GM18909 (cell line): Measurements from ENCODE around the gene CDH3.

Experiments
- ATAC-seq: cut with Tn5 transposase; IDR thresholded peaks from one replicate; pipeline ENCODE4 v1.9.1; 2021; ENCODE audit warnings: mild to moderate bottlenecking; ENCODE audit not compliant: unreplicated experiment, poor library complexity

The CDH3 gene

GRCh38 chr16:68644715-68645493, at the start of gene CDH3:
TSS of gene CDH3 (plus strand) at chr16:68645310. CDS start at chr16:68645380, 70 bp downstream.
- ATAC-seq, result no peak

DNA sequence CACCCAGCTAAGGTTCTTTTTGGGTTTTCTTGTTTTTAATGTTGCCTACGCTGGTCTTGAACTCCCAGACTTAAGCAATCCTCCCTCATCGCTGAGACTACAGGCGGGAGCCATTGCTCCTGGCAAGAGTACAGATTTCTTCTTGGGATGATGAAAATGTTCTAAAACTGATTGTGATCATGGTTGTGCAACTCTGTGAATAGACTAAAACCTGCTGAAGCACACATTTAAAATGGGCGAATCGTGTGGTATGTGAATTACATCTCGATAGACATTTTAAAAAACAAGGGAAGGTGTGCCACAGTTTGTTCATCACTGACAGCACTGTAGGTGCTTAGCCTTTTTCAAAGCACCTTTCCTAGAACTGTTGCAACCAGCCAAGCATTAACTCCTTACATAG, 48.8 kb upstream of the CDH3 start:
- ATAC-seq, result no peak

GRCh38 chr16:68599586-68599985, 45.5 kb upstream of the CDH3 start:
- ATAC-seq, result no peak

GRCh38 chr16:68605746-68606145, 39.4 kb upstream of the CDH3 start:
- ATAC-seq, result no peak

- no peak for ATAC-seq
Observed at GRCh38 chr16:68607443-68607842, 37.7 kb upstream of the CDH3 start.

GRCh38 chr16:68608330-68608729, 36.8 kb upstream of the CDH3 start:
- no peak for ATAC-seq

- no peak for ATAC-seq
Observed at GRCh38 chr16:68612996-68613395, 32.1 kb upstream of the CDH3 start.

GRCh38 chr16:68617734-68618133, 27.4 kb upstream of the CDH3 start:
- ATAC-seq, result no peak

- ATAC-seq, result no peak
Observed at GRCh38 chr16:68626557-68626956, 18.6 kb upstream of the CDH3 start.

GRCh38 chr16:68627951-68628425, 17.1 kb upstream of the CDH3 start:
- no peak for ATAC-seq

DNA sequence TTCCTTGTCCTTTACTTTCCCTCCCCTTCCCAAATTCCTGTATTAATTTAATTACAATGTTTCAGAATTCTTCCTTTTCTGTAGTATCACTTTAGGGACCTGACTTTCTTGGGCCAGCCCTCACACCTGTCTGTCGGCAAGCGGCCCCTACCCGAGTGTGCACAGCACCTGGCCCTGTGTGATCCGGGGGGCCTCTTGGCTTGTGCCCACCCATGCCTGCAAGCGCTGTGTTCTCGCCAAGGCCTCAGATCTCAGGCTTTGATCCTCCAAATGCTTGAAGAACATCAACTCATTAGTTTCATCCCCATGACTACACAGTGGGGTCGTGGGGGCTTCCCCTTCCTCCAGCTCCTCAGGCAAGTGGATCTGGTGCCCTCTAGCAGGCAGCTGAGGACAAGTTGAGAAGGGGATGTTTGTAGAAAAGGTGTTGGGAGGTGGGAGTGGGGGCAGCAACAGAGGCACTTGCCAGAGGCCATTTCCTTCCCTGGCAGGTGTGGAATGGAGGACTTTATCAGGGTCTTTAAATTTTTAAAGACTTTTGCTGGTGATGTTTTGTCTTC, 15.7 kb upstream of the CDH3 start:
- no peak for ATAC-seq

DNA sequence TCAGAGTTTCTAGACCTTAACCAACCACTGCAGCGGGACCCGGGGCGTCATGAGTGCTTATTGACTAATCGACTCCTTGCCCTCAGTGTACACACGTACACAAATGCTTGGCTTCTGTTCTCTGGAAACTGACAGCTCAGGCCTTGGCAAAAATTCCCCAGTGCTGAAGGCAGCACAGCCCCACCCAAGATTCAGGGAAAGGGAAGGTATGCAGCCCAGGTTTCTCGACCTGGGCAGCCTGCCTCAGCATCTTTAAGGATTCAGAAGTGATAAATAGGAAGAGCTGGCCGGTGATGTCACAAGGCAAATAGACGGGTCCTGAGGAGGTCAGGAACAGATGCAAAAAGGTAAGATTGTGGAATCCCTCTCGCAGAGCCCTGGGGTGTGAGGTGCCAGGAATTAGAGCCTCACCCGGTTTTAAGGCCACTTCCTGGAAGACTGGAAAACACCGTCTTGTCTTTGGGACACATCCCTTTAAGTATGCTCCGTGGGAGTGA, 9.0 kb upstream of the CDH3 start:
- ATAC-seq, result no peak

- no peak for ATAC-seq
Observed at GRCh38 chr16:68636818-68637217, 8.3 kb upstream of the CDH3 start.

DNA sequence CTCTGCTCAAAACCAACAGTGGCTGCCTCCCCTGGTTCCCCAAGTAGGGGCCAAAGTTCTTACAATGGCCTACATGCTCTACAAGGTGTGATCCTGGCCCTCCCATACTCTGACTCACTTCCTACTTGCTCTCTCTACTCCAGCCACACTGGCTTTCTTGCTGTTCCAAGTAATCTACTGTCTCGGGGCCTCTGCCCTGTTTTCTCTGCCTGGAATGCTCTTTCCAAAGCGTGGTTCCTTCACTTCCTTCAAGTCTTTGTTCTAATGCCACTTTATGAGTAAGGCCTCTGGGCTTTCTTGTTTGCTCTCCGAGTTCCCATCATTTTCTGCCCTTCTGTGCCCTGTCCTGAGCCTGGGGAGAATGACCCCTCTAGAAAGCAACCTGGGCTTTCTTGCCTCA, 4.1 kb upstream of the CDH3 start:
- no peak for ATAC-seq

GRCh38 chr16:68642047-68642435, 3.1 kb upstream of the CDH3 start:
- ATAC-seq, result no peak

- ATAC-seq, result no peak
Observed at GRCh38 chr16:68642436-68643101, 2.5 kb upstream of the CDH3 start.

GRCh38 chr16:68643227-68643626, 1.9 kb upstream of the CDH3 start:
- ATAC-seq, result no peak

GRCh38 chr16:68643847-68644246, 1.3 kb upstream of the CDH3 start:
- ATAC-seq, result no peak

DNA sequence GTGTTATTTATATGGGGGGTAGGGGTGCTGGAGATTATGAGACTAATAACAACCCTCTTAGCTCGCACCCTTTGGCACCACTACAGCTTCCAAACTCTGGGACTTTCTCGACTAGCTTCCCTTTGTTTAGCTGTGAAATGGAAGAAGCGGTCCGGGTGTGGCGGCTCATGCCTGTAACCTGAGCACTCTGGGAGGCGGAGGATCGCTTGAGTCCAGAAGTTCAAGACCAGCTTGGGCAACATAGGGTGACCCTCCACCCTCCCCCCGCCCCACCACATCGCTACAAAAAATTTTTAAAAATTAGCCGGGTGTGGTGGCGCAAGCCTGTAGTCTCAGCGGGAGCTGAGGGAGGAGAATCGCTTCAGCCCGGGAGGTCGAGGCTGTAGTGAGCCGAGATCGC, 814 bp upstream of the CDH3 start:
- no peak for ATAC-seq

GRCh38 chr16:68645494-68646388, 631 bp downstream of the CDH3 start:
- no peak for ATAC-seq
